ENCODE measurements around the gene LEP.

GRCh38 chr7:128267595-128267924 lies 26.5 kb downstream of the LEP start:
- TF ChIP-seq POLR2A (IDR thresholded peaks at IDR 0.05) (no peak), CTCF (IDR thresholded peaks at IDR 0.05) (no peak)
